HepG2 (cell line): Measurements from ENCODE around the gene UBL7. TPM values are rescaled to one million over a fixed set of nuclear protein-coding genes. Genes with fewer than 3 reads are reported as not detected.

Experiments
- ATAC-seq: fragments of 200-7000 bp; cut with Tn5 transposase; 3 replicates; pipeline ENCODE4 v1.9.1; 2020; ENCODE audit warnings: mild to moderate bottlenecking, moderate library complexity
- BruUV-seq: library from RNA; stranded (reverse); fragments of 400-500 nt; replicated peaks from 2 replicates; lab custom pipeline; 2021; lab: Mats Ljungman, UMichigan
- CTCF ChIA-PET: fragments of 300-600 bp; formaldehyde crosslinking; extraction: SDS; loops from one replicate; lab custom pipeline; 2021; ENCODE audit warnings: low total read pairs, inconsistent platforms, low intra/inter-chr PET ratio; lab: Yijun Ruan, JAX
- POLR2A ChIA-PET: fragments of 350-600 bp; sonication (Branson Sonifier 250); formaldehyde crosslinking; loops from one replicate; lab custom pipeline; 2020; ENCODE audit warnings: antibody characterized with exemption, inconsistent platforms; lab: Yijun Ruan, JAX
- DNase-seq: peaks from one replicate; pipeline ENCODE4 v3.0.0-alpha.2; 2015; ENCODE audit warnings: low spot score
- FAIRE-seq: peaks from 3 replicates; lab custom pipeline; 2011; peaks lifted over from hg19 to GRCh38; lab: Jason Lieb, UNC
- H2AFZ ChIP-seq: one replicate; pipeline ENCODE4 v1.6.1; 2011; ENCODE audit warnings: low read length, inconsistent platforms
- H3K27ac ChIP-seq: fragments of 300-600 bp; 3 replicates; pipeline ENCODE4 v1.8.0; 2011; ENCODE audit warnings: mixed run types, mild to moderate bottlenecking, mixed read lengths, low read length, inconsistent platforms; ENCODE audit not compliant: insufficient read depth; ENCODE audit errors: extremely low read length
- H3K27me3 ChIP-seq, 2 experiments: fragments of 200-600 bp in 1 of 2; 2 replicates in 1 of 2; 3 replicates in 1 of 2; pipeline versions ENCODE4 v1.6.0 to v1.8.0; 2011; ENCODE audit warnings: low read length in 2 of 2, mild to moderate bottlenecking in 2 of 2, moderate library complexity in 2 of 2, inconsistent platforms in 1 of 2; ENCODE audit not compliant: insufficient read depth in 2 of 2, control insufficient read depth in 1 of 2
- H3K36me3 ChIP-seq, 2 experiments: fragments of 200-600 bp in 1 of 2; replicated peaks in 1 of 2; 2 replicates in 1 of 2; 3 replicates in 1 of 2; pipeline versions ENCODE4 v1.5.1 to v1.8.0; 2011; ENCODE audit warnings: low read length in 2 of 2, inconsistent platforms in 1 of 2; ENCODE audit not compliant: insufficient read depth in 2 of 2, control insufficient read depth in 1 of 2
- H3K4me1 ChIP-seq: 2 replicates; pipeline ENCODE4 v1.5.1; 2012; ENCODE audit warnings: low read length, inconsistent platforms; ENCODE audit not compliant: insufficient read depth
- H3K4me2 ChIP-seq: 2 replicates; pipeline ENCODE4 v1.6.0; 2011; ENCODE audit warnings: low read depth, low read length, inconsistent platforms
- H3K4me3 ChIP-seq, 3 experiments: fragments of 200-600 bp in 1 of 3; sonication (generic), shearing (Covaris generic) in 1 of 3; replicated peaks in 1 of 3; 2 replicates each; pipeline ENCODE4 v1.5.1; 2011 to 2016; ENCODE audit warnings: low read length in 3 of 3, inconsistent platforms in 2 of 3, low read depth in 2 of 3, mild to moderate bottlenecking in 2 of 3, control low read depth in 1 of 3, mixed read lengths in 1 of 3; ENCODE audit not compliant: insufficient read depth in 1 of 3
- H3K79me2 ChIP-seq: one replicate; pipeline ENCODE4 v1.6.1; 2011; ENCODE audit warnings: low read length, inconsistent platforms; ENCODE audit not compliant: insufficient read depth
- H3K9ac ChIP-seq: 2 replicates; pipeline ENCODE4 v1.6.0; 2011; ENCODE audit warnings: mild to moderate bottlenecking, low read depth, low read length, inconsistent platforms; ENCODE audit not compliant: insufficient read depth
- H3K9me3 ChIP-seq: 2 replicates; pipeline ENCODE4 v1.5.1; 2012; ENCODE audit warnings: mild to moderate bottlenecking, low read length
- H4K20me1 ChIP-seq: 2 replicates; pipeline ENCODE4 v1.6.0; 2011; ENCODE audit warnings: inconsistent platforms, mild to moderate bottlenecking, low read length, moderate library complexity; ENCODE audit not compliant: insufficient read depth
- ELF3 ChIP-seq: IDR thresholded peaks from 2 replicates; pipeline ENCODE4 v1.6.1; 2016; ENCODE audit warnings: missing genetic modification reagents, missing compliant biosample characterization
- GMEB1 ChIP-seq: sonication (generic); formaldehyde crosslinking; IDR thresholded peaks from 2 replicates; pipeline ENCODE4 v1.5.1; 2020; ENCODE audit warnings: missing genetic modification reagents, mild to moderate bottlenecking, borderline replicate concordance
- NFATC3 ChIP-seq: sonication (generic); formaldehyde crosslinking; IDR thresholded peaks from 2 replicates; pipeline ENCODE4 v1.5.1; 2020; ENCODE audit warnings: mild to moderate bottlenecking, missing genetic modification reagents
- RBM22 ChIP-seq: fragments of 200-400 bp; formaldehyde crosslinking; optimal IDR thresholded peaks from 2 replicates; pipeline ENCODE3; 2017; ENCODE audit warnings: mild to moderate bottlenecking, low read length, moderate library complexity
- RNF219 ChIP-seq: sonication (generic); formaldehyde crosslinking; IDR thresholded peaks from 2 replicates; pipeline ENCODE4 v1.5.0; 2020; ENCODE audit warnings: mild to moderate bottlenecking, missing genetic modification reagents
- ZNF232 ChIP-seq: sonication (generic); formaldehyde crosslinking; IDR thresholded peaks from 2 replicates; pipeline ENCODE4 v1.4.0; 2020; ENCODE audit warnings: missing genetic modification reagents, borderline replicate concordance
- ZNF251 ChIP-seq: sonication (generic); formaldehyde crosslinking; IDR thresholded peaks from 2 replicates; pipeline ENCODE4 v1.9.0; 2021; ENCODE audit warnings: mild to moderate bottlenecking, missing genetic modification reagents
- ZNF552 ChIP-seq: sonication (generic); formaldehyde crosslinking; IDR thresholded peaks from 2 replicates; pipeline ENCODE4 v1.9.0; 2022; ENCODE audit warnings: missing genetic modification reagents, mild to moderate bottlenecking, borderline replicate concordance
- ZNF629 ChIP-seq: sonication (generic); formaldehyde crosslinking; conservative IDR thresholded peaks from 2 replicates; pipeline ENCODE4 v1.5.0; 2020; ENCODE audit warnings: missing genetic modification reagents
- WGBS: methylation state at CpG from one replicate; pipeline ENCODE4 v1.1.6; 2017; ENCODE audit warnings: low lambda C conversion rate; 5-methylcytosine and 5-hydroxymethylcytosine counted together
- in situ Hi-C: cut with HindIII; loops from 2 replicates; pipeline ENCODE4 v1.10.0; 2017; ENCODE audit warnings: low pct_unique_long_range_greater_than_20kb; ENCODE audit not compliant: extremely low pct_ligation_motif_present
- intact Hi-C: fragments of 100-400 bp; cut with micrococcal nuclease; formaldehyde crosslinking; loops from one replicate; pipeline ENCODE4 v1.10.0; 2022; ENCODE audit not compliant: unreplicated experiment
- polyA plus RNA-seq, 8 experiments: library from polyadenylated mRNA; depleted of rRNA in 3 of 8; stranded (reverse) in 7 of 8; unstranded in 1 of 8; fragments of >200 nt; fragmentation: Illumina TruSeq in 4 of 8; extraction: Trizol in 4 of 8; gene quantifications; 2 replicates each; pipeline versions ENCODE4 v1.2.1 to v1.2.3, GENCODE V29; 2011 to 2016; ENCODE audit warnings: low read depth in 4 of 8, missing spikeins in 1 of 8, mixed read lengths in 1 of 8; ENCODE audit not compliant: insufficient read depth in 1 of 8
- total RNA-seq, 5 experiments: library from RNA; depleted of rRNA; stranded (reverse); fragments of >200 nt; fragmentation: Illumina TruSeq; extraction: Trizol; gene quantifications; 2 replicates each; pipeline ENCODE4 v1.2.3, GENCODE V29; 2016; ENCODE audit warnings: low read depth in 1 of 5
- TF ChIP-seq, protein P1 (sequence below): sonication (generic); formaldehyde crosslinking; IDR thresholded peaks from 2 replicates; pipeline ENCODE4 v1.4.0; 2020; ENCODE audit warnings: missing genetic modification reagents

Gene UBL7
- total and polyA plus RNA-seq, 2 of the 13 experiments (the other 11 are each of a cell fraction or from before 2014, with no cell fraction given) = 55.0 to 63.5 TPM

DNA sequence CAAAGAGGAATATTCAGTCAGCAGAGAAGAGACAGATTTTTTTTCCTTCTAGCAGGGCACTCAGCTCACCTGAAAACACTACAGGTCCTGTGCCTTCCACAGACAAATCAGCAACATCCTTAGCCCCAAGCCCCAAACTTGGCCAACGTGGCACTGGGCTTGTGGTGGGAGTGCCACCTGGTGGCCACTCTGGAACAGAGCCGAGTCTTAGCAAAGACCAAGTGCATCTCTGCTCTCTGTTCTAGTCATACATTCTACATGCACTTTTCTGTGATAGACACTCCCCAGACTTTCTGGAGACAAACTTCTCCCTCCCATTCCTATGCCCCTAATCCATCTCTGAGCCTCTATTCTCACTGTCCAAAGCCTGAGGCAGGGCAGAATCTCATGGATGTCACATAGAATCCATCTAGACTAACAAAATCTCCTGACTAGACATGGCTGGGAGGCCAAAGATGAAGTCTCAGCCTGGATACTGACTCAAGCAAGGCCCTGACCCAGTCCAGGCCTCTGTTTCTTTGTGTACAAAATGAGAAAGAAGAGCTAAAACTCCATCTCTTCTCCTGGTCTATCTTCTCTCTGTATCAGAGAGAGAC, 22.1 kb downstream of the UBL7 start (continued):
- TF ChIP-seq ZNF251 (CRISPR knock-in tag) (no peak), ELF3 (CRISPR knock-in tag) (peak; percentile 53; the same call in 1 of the 2 replicates)
- TF ChIP-seq, all 625 proteins: peak for 66

DNA sequence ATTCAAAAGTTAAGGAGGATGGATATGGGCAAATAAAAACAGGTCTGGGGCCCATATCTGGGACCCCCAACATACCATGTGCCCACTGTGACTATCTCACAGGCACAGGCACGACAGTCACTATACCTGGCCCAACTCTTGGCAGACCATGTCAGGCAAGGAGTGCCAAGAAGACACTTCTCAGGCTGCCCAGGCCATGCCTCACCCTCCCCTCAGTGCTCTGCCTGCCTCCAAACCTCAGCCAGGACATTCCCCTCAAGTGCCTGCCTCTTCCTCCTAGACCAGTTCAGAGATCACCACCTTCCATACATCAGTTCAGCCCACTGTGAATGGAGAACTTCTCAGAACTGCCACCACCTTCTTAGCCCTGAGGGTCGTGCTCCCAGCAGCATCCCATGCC, 22.8 kb downstream of the UBL7 start:
- CTCF ChIA-PET = interaction anchor here (0.8 to 4.2 kb wide), 5 partner anchors 23 to 64 kb away, joined by 3 to 77 read pairs (median 12); partner anchors contain the start of gene UBL7
- no peak for ATAC-seq
- no peak for TF ChIP-seq GMEB1 (CRISPR knock-in tag)
- TF ChIP-seq ZNF629 (CRISPR knock-in tag) = no peak
- TF ChIP-seq RBM22 = no peak
- TF ChIP-seq RNF219 (CRISPR knock-in tag) = no peak
- no peak for TF ChIP-seq ZNF552
- TF ChIP-seq, protein P1, sequence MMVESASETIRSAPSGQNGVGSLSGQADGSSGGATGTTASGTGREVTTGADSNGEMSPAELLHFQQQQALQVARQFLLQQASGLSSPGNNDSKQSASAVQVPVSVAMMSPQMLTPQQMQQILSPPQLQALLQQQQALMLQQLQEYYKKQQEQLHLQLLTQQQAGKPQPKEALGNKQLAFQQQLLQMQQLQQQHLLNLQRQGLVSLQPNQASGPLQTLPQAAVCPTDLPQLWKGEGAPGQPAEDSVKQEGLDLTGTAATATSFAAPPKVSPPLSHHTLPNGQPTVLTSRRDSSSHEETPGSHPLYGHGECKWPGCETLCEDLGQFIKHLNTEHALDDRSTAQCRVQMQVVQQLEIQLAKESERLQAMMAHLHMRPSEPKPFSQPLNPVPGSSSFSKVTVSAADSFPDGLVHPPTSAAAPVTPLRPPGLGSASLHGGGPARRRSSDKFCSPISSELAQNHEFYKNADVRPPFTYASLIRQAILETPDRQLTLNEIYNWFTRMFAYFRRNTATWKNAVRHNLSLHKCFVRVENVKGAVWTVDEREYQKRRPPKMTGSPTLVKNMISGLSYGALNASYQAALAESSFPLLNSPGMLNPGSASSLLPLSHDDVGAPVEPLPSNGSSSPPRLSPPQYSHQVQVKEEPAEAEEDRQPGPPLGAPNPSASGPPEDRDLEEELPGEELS (CRISPR knock-in tag) = no peak
- no peak for TF ChIP-seq ZNF232 (CRISPR knock-in tag)
- TF ChIP-seq NFATC3 (CRISPR knock-in tag) = no peak
- TF ChIP-seq, all 625 proteins: peak for 0
- in situ Hi-C loops = no loop called here
- no TSS peak for BruUV-seq
- intact Hi-C loops = loop anchor here (1.0 to 2.0 kb wide), 2 partner anchors 51 to 56 kb away; no protein-coding TSS in a partner anchor
- DNase-seq (no peak), FAIRE-seq (no peak)
- Histone ChIP-seq H3K36me3 (peaks cover 11 to 19% of the 10 kb centered on the region in 2 experiments; a peak in 4 of 5 replicates), H3K4me2 (peak overlapping the region; percentile 5; the same call in 1 of the 2 replicates), H3K9ac (no peak overlapping the region), H4K20me1 (no peaks in the 10 kb centered on the region), H3K4me1 (peaks cover 70% of the 10 kb centered on the region), H3K9me3 (no peaks in the 10 kb centered on the region), H3K4me3 (no peak overlapping the region), H3K27me3 (no peaks in the 10 kb centered on the region), H3K79me2 (peaks cover 3% of the 10 kb centered on the region), H2AFZ (no peak overlapping the region), H3K27ac (no peak overlapping the region)
- POLR2A ChIA-PET = interaction anchor here (6.8 to 9.5 kb wide), 3 partner anchors 16 to 53 kb away, joined by 107 to 357 read pairs (median 124); partner anchors contain the start of gene UBL7
- 58% methylated on average over 2 of the region's 2 CpGs for WGBS
